ENCODE measurements around the gene SGSM2. TPM values are rescaled to one million over a fixed set of nuclear protein-coding genes. Genes with fewer than 3 reads are reported as not detected.
A peak's percentile ranks its signal among the peaks of the same experiment; 100 is the strongest.

The SGSM2 gene
- total RNA-seq, 4 donors from 2014 or later: 31.5 to 93.3 (median 63.7) TPM

DNA sequence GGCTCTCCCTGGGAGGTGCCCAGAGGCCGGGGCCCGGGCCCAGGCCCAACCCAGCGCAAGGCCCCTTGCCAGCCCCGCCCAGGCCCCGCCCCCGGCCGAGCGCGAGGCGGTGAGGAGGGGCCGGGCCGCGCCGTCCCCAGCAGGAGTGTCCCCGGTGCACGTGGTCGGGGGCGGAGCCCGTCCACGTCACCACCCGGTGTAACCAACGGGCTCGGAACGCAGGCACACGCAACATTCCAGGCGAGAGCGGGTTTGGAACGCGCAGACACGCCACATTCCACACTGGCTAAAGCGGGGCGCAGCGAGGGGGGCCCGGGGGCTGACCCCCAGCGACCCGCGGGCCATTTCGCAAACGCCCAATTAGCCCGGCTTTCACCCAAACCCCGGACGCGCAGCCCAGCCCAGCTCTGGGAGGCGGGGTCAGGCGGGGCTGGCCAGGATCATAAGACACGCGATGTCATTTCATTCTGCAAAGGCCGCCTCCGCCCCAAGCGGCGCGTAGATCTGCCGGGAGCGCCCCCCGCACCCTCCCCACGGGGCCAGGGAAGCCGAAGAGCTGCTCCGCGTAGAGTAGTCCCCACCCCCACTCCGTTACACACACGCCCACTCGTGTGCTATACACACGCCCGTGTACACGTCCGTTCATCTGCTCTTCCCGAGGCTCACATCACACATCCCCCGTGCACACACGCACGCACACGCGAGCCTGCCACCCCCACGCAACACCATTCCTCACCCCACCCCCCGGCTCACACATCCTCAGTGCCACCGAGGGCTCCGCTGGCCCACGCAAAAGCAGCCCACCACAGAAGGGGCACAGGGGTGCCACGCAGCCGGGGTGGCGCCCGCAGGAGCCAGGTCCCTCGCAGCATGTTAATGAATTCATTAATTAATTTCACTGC is 62.5 kb downstream of the SGSM2 start:
- H3K4me1 ChIP-seq: peaks cover 5 to 72% (median 57%) of the 10 kb centered on the region in 4 donors
- H3K27me3 ChIP-seq: no peaks in the 10 kb centered on the region
- H3K4me3 ChIP-seq: peak overlapping the region; percentile 82 to 91 (median 84)
- WGBS, 2 donors: 0 to 1% methylated on average over 21 to 34 of the region's 82 CpGs
- peak; percentile 92 to 93 for DNase-seq (ENCODE audit: low spot score in 2 of 2)
- no peaks in the 10 kb centered on the region for H3K36me3 ChIP-seq
- H3K27ac ChIP-seq: peak overlapping the region; percentile 96 to 99 (median 99)
- TF ChIP-seq POLR2A (IDR thresholded peaks at IDR 0.05) (peak; percentile 86 to 96), EP300 (IDR thresholded peaks at IDR 0.05) (peak; percentile 95 to 99)
- TF ChIP-seq, protein P1, sequence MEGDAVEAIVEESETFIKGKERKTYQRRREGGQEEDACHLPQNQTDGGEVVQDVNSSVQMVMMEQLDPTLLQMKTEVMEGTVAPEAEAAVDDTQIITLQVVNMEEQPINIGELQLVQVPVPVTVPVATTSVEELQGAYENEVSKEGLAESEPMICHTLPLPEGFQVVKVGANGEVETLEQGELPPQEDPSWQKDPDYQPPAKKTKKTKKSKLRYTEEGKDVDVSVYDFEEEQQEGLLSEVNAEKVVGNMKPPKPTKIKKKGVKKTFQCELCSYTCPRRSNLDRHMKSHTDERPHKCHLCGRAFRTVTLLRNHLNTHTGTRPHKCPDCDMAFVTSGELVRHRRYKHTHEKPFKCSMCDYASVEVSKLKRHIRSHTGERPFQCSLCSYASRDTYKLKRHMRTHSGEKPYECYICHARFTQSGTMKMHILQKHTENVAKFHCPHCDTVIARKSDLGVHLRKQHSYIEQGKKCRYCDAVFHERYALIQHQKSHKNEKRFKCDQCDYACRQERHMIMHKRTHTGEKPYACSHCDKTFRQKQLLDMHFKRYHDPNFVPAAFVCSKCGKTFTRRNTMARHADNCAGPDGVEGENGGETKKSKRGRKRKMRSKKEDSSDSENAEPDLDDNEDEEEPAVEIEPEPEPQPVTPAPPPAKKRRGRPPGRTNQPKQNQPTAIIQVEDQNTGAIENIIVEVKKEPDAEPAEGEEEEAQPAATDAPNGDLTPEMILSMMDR (IDR thresholded peaks at IDR 0.05): peak in 1 of 5 experiments; percentile 31
- H3K9me3 ChIP-seq: no peaks in the 10 kb centered on the region

DNA sequence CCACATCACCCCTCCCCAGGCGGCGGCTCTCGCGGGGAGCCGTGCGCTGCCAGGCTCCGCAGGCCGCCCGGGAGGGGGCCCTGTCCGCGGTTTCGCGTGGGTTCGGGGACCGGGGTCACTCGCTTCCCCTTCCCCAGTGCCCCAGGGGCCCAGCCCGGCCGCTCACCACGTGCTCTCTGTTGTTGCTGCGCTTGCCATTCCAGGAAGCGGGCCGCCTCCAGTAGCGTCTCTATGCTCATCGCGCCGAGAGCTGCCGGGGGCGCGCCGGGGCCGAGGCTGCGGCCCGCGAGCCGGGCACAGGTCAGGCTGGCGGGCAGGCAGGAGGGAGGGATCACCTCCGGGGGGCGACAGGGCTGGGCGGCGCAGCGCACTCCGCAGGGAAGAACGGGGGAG is 63.2 kb downstream of the SGSM2 start:
- Histone ChIP-seq H3K4me1 (peaks cover 5 to 72% (median 52%) of the 10 kb centered on the region in 4 donors), H3K9me3 (no peaks in the 10 kb centered on the region), H3K27ac (peak overlapping the region; percentile 96 to 99 (median 99)), H3K36me3 (no peaks in the 10 kb centered on the region), H3K4me3 (peak overlapping the region; percentile 82 to 91 (median 84)), H3K27me3 (no peaks in the 10 kb centered on the region)
- TF ChIP-seq POLR2A (IDR thresholded peaks at IDR 0.05): no peak
- TF ChIP-seq, protein P1 (IDR thresholded peaks at IDR 0.05): no peak
- no peak for TF ChIP-seq EP300 (IDR thresholded peaks at IDR 0.05)
- 0 to 1% methylated on average over 40 to 42 of the region's 43 CpGs for WGBS, 2 donors
- DNase-seq (ENCODE audit: low spot score in 2 of 2): no peak

DNA sequence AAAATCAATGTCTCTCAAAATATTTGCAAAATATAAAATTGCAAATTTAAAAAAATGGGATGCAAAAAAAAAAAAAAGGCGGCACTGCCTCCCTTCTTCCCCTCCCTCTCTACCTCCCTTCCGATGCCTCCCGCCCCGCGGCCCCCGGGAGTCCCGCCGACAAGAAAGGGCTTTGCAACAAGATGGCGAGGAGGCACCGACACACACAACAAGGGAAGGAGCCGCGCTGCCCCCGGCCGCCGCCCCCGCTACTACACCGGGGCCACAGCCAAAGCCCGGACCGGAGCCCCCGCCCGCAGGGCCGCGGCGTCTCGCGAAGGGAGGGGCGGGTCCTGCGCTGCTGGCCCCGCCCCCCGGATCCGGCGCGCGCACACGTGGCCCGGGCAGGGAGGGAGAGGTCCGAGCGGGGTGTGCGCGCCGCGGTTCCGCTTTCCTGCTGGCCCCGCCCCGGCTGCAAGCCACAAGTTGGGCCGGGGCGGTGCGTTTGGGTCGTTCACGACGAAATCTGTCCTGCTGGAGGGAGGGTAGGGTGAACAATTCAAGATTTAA is 63.6 kb downstream of the SGSM2 start, which contains the start of gene MNT:
TSS of gene MNT (minus strand) at position 184 of the 549 bp plus-strand sequence. CDS start 348 bp downstream, outside the sequence.
- 0% methylated on average over 23 to 26 of the region's 51 CpGs for WGBS, 2 donors
- peak; percentile 88 to 90 for DNase-seq (ENCODE audit: low spot score in 2 of 2)
- Histone ChIP-seq H3K4me3 (peak within 1 kb of the TSS; percentile 82 to 91 (median 84)), H3K27ac (peak within 1 kb of the TSS; percentile 96 to 99 (median 99)), H3K27me3 (no peaks in the 10 kb centered on the region), H3K36me3 (no peaks in the 10 kb centered on the region), H3K4me1 (peaks cover 5 to 72% (median 52%) of the 10 kb centered on the region in 4 donors), H3K9me3 (no peaks in the 10 kb centered on the region)
- TF ChIP-seq POLR2A (IDR thresholded peaks at IDR 0.05): peak; percentile 78 to 93
- TF ChIP-seq, protein P1 (IDR thresholded peaks at IDR 0.05): peak in 2 of 5 experiments; percentile 7 to 16
- TF ChIP-seq EP300 (IDR thresholded peaks at IDR 0.05): peak; percentile 79 to 90

DNA sequence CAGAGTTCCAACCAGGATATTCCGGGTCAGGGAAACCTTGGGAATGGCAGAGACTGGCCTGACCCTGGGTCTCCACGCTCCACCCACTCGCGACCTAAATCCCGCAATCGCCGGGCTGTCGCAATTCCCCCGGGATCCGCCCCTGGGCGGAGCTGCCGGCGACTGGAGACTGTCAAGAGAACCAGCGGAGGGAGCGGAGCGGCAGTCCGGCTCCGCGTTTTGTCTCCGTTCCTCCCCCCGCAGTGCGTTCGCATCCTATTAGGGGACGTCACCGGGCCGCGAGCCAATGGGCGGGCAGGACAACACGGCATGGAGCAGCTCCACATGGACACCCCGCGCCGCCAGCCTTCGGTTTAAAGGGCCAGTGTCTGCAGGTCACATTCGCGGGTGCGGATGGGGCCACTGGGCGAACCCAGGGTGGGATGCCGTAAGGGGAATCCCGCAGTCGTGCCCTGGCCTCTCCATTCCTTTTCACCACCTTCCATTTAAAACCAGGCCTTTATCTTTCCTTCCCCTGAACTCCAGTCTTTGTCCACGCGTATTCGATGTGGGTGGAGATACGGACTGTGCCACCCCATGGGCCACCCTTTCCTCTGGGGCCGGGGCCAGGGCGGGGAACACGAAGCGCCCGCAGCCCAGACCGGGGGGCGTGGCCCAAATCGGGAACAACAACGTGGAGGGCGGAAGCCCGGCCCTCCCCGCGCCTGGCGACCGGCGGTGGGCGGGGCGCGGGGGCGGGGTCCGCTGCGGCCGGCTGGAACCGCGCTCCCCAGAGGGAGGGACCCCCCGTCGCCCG is 64.3 kb downstream of the SGSM2 start:
- DNase-seq (ENCODE audit: low spot score in 2 of 2): peak; percentile 100
- H3K4me1 ChIP-seq: peaks cover 0 to 72% (median 49%) of the 10 kb centered on the region in 4 donors
- H3K27me3 ChIP-seq: no peaks in the 10 kb centered on the region
- TF ChIP-seq, protein P1 (IDR thresholded peaks at IDR 0.05): peak in 2 of 5 experiments; percentile 57 to 61
- TF ChIP-seq POLR2A (IDR thresholded peaks at IDR 0.05) (peak in 1 of 2 donors; percentile 70), EP300 (IDR thresholded peaks at IDR 0.05) (peak; percentile 92 to 93)
- H3K27ac ChIP-seq: peak overlapping the region; percentile 96 to 99 (median 99)
- 0% methylated on average over 46 to 55 of the region's 72 CpGs for WGBS, 2 donors
- H3K36me3 ChIP-seq: no peaks in the 10 kb centered on the region
- no peaks in the 10 kb centered on the region for H3K9me3 ChIP-seq
- peak overlapping the region; percentile 82 to 91 (median 84) for H3K4me3 ChIP-seq

Measured in tibial nerve (tissue), 4 donors.